WI38 (cell line): ENCODE measurements around the gene EHBP1L1.

ENCODE experiments used
- H3K4me3 ChIP-seq: 2 replicates; pipeline ENCODE4 v1.5.1; 2011; ENCODE audit warnings: low read depth, mild to moderate bottlenecking, control low read depth, low read length
- CTCF ChIP-seq: IDR thresholded peaks from 2 replicates; pipeline ENCODE4 v1.5.1; 2012; ENCODE audit warnings: low read depth, mild to moderate bottlenecking, control low read depth, low read length

Gene EHBP1L1

GRCh38 chr11:65548395-65548794 is 27.5 kb upstream of the EHBP1L1 start:
- TF ChIP-seq CTCF: no peak

DNA sequence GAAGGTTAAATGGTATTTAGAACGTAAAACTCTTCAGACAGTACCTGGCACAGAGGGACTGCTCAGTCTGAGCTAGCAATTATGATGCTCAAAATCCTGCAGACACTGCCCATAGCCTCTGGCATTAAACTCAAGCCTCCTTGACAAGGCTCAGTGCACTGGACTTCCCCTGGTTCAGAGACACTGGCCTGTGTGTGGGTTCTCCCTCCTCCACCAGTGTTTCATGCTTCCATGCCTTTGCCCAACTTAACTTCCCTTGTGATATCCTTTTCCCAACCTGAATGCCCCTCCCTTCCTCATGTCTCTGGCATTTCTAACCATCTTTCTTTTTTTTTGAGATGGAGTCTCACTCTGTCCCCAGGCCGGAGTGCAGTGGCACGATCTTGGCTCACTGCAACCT is 26.8 kb upstream of the EHBP1L1 start:
- TF ChIP-seq CTCF: no peak
- no peak overlapping the region for H3K4me3 ChIP-seq

More at GRCh38 chr11:65548395-65548794, 27.5 kb upstream of the EHBP1L1 start:
- no peak overlapping the region for H3K4me3 ChIP-seq

GRCh38 chr11:65551572-65552387 is 24.1 kb upstream of the EHBP1L1 start:
- no peak for TF ChIP-seq CTCF
- H3K4me3 ChIP-seq: no peak overlapping the region

DNA sequence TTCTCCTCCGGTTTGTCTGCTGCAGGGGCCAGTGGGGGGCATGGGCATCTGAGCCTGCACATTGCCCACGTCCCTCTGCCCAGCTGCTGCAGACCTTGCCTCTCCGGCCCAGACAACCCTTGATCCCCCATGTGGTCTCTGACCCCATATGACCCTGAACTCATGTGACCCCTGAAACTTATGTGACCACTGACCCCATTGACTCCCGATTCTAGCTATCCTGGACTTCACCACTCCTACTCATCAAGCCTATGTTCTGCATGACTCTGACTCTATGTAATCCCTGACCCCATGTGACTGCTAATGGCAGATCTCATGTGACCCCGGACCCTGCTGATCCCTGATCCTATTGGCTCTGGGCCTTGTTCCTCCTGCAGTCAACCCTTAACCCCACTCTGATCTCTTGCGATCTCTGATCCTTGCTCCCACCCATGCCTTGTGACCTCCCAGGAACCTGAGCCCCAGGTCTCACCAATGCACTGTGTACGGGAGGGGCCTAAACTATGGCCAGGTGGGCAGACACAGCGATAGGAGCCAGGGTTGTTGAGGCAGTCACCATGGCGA is 23.4 kb upstream of the EHBP1L1 start:
- no peak overlapping the region for H3K4me3 ChIP-seq
- no peak for TF ChIP-seq CTCF

GRCh38 chr11:65553301-65554001 is 22.4 kb upstream of the EHBP1L1 start:
- no peak overlapping the region for H3K4me3 ChIP-seq
- TF ChIP-seq CTCF: no peak

DNA sequence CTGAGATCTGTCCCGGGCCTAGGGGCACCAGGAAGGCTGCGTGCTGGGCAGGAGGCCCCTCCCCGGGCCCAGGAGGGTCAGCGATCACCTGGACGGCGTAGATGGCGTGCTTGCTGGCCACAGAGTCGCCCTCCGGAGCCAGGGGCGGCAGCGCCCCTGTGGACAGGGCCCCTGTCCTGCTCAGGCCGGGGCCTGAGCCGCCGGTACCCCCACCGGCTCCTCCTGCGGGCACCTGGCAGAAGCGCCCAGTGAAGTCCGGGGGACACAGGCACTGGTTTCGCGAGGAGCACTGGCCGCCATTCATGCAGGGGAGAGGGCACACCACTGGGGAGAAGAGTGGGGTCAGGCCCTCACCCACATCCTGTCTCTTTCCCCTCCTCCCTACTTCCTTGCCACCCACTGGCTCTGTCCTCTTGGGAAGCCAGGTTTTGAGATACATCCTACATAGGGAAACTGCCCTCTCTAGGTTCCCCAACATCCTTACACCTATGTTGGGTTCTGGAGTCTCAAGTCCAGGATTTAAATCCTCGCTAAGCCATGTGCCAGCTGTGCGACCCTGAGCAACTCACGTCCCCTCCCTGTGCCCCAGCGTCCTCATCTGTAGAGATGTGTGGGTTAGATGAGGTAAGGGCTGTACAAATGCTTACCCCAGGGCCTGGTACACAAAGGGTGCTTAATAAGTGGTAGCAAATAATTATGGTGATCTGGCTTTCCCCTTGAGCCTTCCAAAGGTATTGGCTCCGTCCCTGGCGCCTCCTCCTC is 21.6 kb upstream of the EHBP1L1 start:
- no peak overlapping the region for H3K4me3 ChIP-seq
- no peak for TF ChIP-seq CTCF
